CD4-positive, alpha-beta T cell treated with Interleukin-4 for 4 hours (primary cell): ENCODE measurements around the gene RFT1.

Experiments used
- DNase-seq: peaks from one replicate; pipeline ENCODE4 v3.0.0-alpha.2; 2020

The RFT1 gene

GRCh38 chr3:53084310-53085001 lies 45.8 kb downstream of the RFT1 start:
- DNase-seq = no peak

GRCh38 chr3:53083949-53084309 lies 46.3 kb downstream of the RFT1 start:
- DNase-seq = no peak

- DNase-seq = no peak
Observed at GRCh38 chr3:53083521-53083920, 46.7 kb downstream of the RFT1 start.

- DNase-seq = no peak
Observed at GRCh38 chr3:53082736-53083135, 47.5 kb downstream of the RFT1 start.

GRCh38 chr3:53081318-53081717 lies 48.9 kb downstream of the RFT1 start:
- no peak for DNase-seq

- DNase-seq = no peak
Observed at GRCh38 chr3:53080612-53081205, 49.5 kb downstream of the RFT1 start.

GRCh38 chr3:53079791-53080555 lies 50.3 kb downstream of the RFT1 start:
- DNase-seq = no peak

GRCh38 chr3:53079147-53079546 lies 51.1 kb downstream of the RFT1 start:
- DNase-seq = no peak

- DNase-seq = no peak
Observed at GRCh38 chr3:53078656-53079055, 51.6 kb downstream of the RFT1 start.

GRCh38 chr3:53077476-53078220 lies 52.6 kb downstream of the RFT1 start:
- no peak for DNase-seq

GRCh38 chr3:53075743-53076140 lies 54.5 kb downstream of the RFT1 start:
- DNase-seq = no peak

GRCh38 chr3:53074761-53075742 lies 55.2 kb downstream of the RFT1 start:
- no peak for DNase-seq

GRCh38 chr3:53074366-53074696 lies 55.9 kb downstream of the RFT1 start:
- no peak for DNase-seq

- no peak for DNase-seq
Observed at GRCh38 chr3:53073553-53074365, 56.5 kb downstream of the RFT1 start.

GRCh38 chr3:53072653-53073552 lies 57.3 kb downstream of the RFT1 start:
- DNase-seq = peak; percentile 88

GRCh38 chr3:53071882-53072431 lies 58.3 kb downstream of the RFT1 start:
- no peak for DNase-seq

- DNase-seq = no peak
Observed at GRCh38 chr3:53069422-53070068, 60.7 kb downstream of the RFT1 start.

- DNase-seq = no peak
Observed at GRCh38 chr3:53068176-53068575, 62.1 kb downstream of the RFT1 start.

GRCh38 chr3:53067567-53067966 lies 62.7 kb downstream of the RFT1 start:
- DNase-seq = no peak
